H1 (cell line): ENCODE measurements around the gene TCF21. TPM values are rescaled to one million over a fixed set of nuclear protein-coding genes. Genes with fewer than 3 reads are reported as not detected.

Source experiments
- CTCF ChIA-PET: fragments of 300-600 bp; sonication (Branson Sonifier 250); formaldehyde crosslinking; loops from one replicate; lab custom pipeline; 2021; ENCODE audit not compliant: partially characterized antibody; lab: Charles Lee
- POLR2A ChIA-PET: fragments of 300-600 bp; sonication (Branson Sonifier 250); formaldehyde crosslinking; loops from one replicate; lab custom pipeline; 2021; ENCODE audit warnings: inconsistent platforms; ENCODE audit not compliant: partially characterized antibody; lab: Charles Lee
- DNase-seq, 2 experiments: peaks; one replicate each; pipeline versions ENCODE4 v3.0.0 to v3.0.0-alpha.2; 2010 to 2022; ENCODE audit warnings: low spot score in 2 of 2, low read depth in 1 of 2, mixed read lengths in 1 of 2
- FAIRE-seq: peaks from 2 replicates; lab custom pipeline; 2011; peaks lifted over from hg19 to GRCh38; lab: Jason Lieb, UNC
- H2AFZ ChIP-seq: 2 replicates; pipeline ENCODE4 v1.8.1; 2012; ENCODE audit warnings: low read length, inconsistent platforms
- H2AK5ac ChIP-seq: 2 replicates; pipeline ENCODE4 v1.6.1; 2013; ENCODE audit warnings: low read depth, low read length
- H2BK120ac ChIP-seq: replicated peaks from 2 replicates; pipeline ENCODE3; 2013; ENCODE audit warnings: low read depth, low read length, inconsistent platforms
- H2BK12ac ChIP-seq: 2 replicates; pipeline ENCODE4 v1.6.1; 2013; ENCODE audit warnings: low read depth, low read length
- H2BK15ac ChIP-seq: 2 replicates; pipeline ENCODE4 v1.6.1; 2013; ENCODE audit warnings: low read length
- H2BK20ac ChIP-seq: 2 replicates; pipeline ENCODE4 v1.6.1; 2013; ENCODE audit warnings: low read length
- H2BK5ac ChIP-seq: 2 replicates; pipeline ENCODE4 v1.6.1; 2013; ENCODE audit warnings: low read depth, low read length
- H3K14ac ChIP-seq: 2 replicates; pipeline ENCODE4 v1.6.1; 2013; ENCODE audit warnings: inconsistent platforms; ENCODE audit not compliant: insufficient read length
- H3K18ac ChIP-seq: 2 replicates; pipeline ENCODE4 v1.6.1; 2013; ENCODE audit warnings: low read length; ENCODE audit errors: extremely low read depth
- H3K23ac ChIP-seq: 2 replicates; pipeline ENCODE4 v1.6.1; 2013; ENCODE audit warnings: inconsistent platforms; ENCODE audit not compliant: insufficient read length
- H3K23me2 ChIP-seq: 2 replicates; pipeline ENCODE4 v1.6.1; 2013; ENCODE audit warnings: low read depth, low read length
- H3K27ac ChIP-seq: 2 replicates; pipeline ENCODE4 v1.6.1; 2011; ENCODE audit warnings: low read depth, low read length, inconsistent platforms
- H3K27me3 ChIP-seq, 4 experiments: replicated peaks in 1 of 4; 1 replicate in 1 of 4; 2 replicates in 3 of 4; pipeline versions ENCODE4 v1.6.1 to v1.8.1; 2011 to 2013; ENCODE audit warnings: low read length in 3 of 4, mild to moderate bottlenecking in 3 of 4, inconsistent platforms in 2 of 4, mixed read lengths in 2 of 4, moderate library complexity in 1 of 4; ENCODE audit not compliant: control insufficient read depth in 3 of 4, insufficient read depth in 3 of 4; ENCODE audit errors: extremely low read depth in 1 of 4
- H3K36me3 ChIP-seq, 4 experiments: 2 replicates each; pipeline versions ENCODE4 v1.6.1 to v1.8.1; 2011 to 2013; ENCODE audit warnings: mild to moderate bottlenecking in 4 of 4, low read length in 3 of 4, moderate library complexity in 2 of 4, control low read depth in 1 of 4, inconsistent platforms in 1 of 4; ENCODE audit not compliant: insufficient read depth in 4 of 4, control insufficient read depth in 2 of 4
- H3K4ac ChIP-seq: replicated peaks from 2 replicates; pipeline ENCODE3; 2013; ENCODE audit warnings: low read length, low read depth, mixed read lengths, inconsistent platforms; ENCODE audit not compliant: insufficient read length
- H3K4me1 ChIP-seq, 4 experiments: replicated peaks in 1 of 4; 1 replicate in 1 of 4; 2 replicates in 3 of 4; pipeline versions ENCODE4 v1.6.1 to v1.8.1; 2011 to 2013; ENCODE audit warnings: low read length in 3 of 4, inconsistent platforms in 2 of 4, mixed read lengths in 1 of 4; ENCODE audit not compliant: insufficient read depth in 4 of 4, control insufficient read depth in 3 of 4
- H3K4me2 ChIP-seq, 2 experiments: 2 replicates each; pipeline versions ENCODE4 v1.6.1 to v1.8.1; 2011 to 2013; ENCODE audit warnings: low read depth in 2 of 2, low read length in 2 of 2, control low read depth in 1 of 2, inconsistent platforms in 1 of 2, mild to moderate bottlenecking in 1 of 2; ENCODE audit not compliant: insufficient read depth in 1 of 2
- H3K4me3 ChIP-seq, 4 experiments: fragments of 200-600, 300-600 bp in 1 of 4; sonication (generic), shearing (Covaris generic), sonication (Bioruptor Twin) in 1 of 4; 2 replicates each; pipeline versions ENCODE4 v1.5.1 to v1.8.1; 2011 to 2016; ENCODE audit warnings: low read length in 4 of 4, low read depth in 3 of 4, control low read depth in 2 of 4, inconsistent platforms in 2 of 4, mild to moderate bottlenecking in 2 of 4, mixed read lengths in 1 of 4, moderate library complexity in 1 of 4; ENCODE audit not compliant: insufficient read depth in 2 of 4; ENCODE audit errors: extremely low read depth in 1 of 4
- H3K56ac ChIP-seq: replicated peaks from 2 replicates; pipeline ENCODE3; 2013; ENCODE audit warnings: low read depth, mild to moderate bottlenecking, mixed read lengths, low read length, inconsistent platforms; ENCODE audit not compliant: insufficient read length
- H3K79me1 ChIP-seq: 2 replicates; pipeline ENCODE4 v1.6.1; 2013; ENCODE audit warnings: low read depth, low read length, control low read depth
- H3K79me2 ChIP-seq, 2 experiments: 2 replicates each; pipeline versions ENCODE4 v1.6.1 to v1.8.1; 2012 to 2013; ENCODE audit warnings: low read length in 2 of 2, mild to moderate bottlenecking in 2 of 2, inconsistent platforms in 1 of 2; ENCODE audit not compliant: insufficient read depth in 2 of 2, control insufficient read depth in 1 of 2
- H3K9ac ChIP-seq, 4 experiments: replicated peaks in 1 of 4; 1 replicate in 1 of 4; 2 replicates in 3 of 4; pipeline versions ENCODE4 v1.6.1 to v1.8.1; 2011 to 2013; ENCODE audit warnings: low read depth in 3 of 4, low read length in 3 of 4, control low read depth in 2 of 4, mild to moderate bottlenecking in 2 of 4, moderate library complexity in 2 of 4, inconsistent platforms in 1 of 4; ENCODE audit errors: extremely low read depth in 1 of 4
- H3K9me3 ChIP-seq, 2 experiments: 2 replicates each; pipeline versions ENCODE4 v1.6.1 to v1.8.1; 2012 to 2013; ENCODE audit warnings: mild to moderate bottlenecking in 2 of 2, moderate library complexity in 2 of 2, control low read depth in 1 of 2, inconsistent platforms in 1 of 2, low read depth in 1 of 2, low read length in 1 of 2, mixed read lengths in 1 of 2; ENCODE audit not compliant: insufficient read depth in 2 of 2
- H4K20me1 ChIP-seq, 2 experiments: replicated peaks in 1 of 2; 2 replicates each; pipeline versions ENCODE3 to v1.8.1; 2011 to 2013; ENCODE audit warnings: inconsistent platforms in 2 of 2, low read length in 2 of 2, mild to moderate bottlenecking in 1 of 2; ENCODE audit not compliant: insufficient read depth in 2 of 2, control insufficient read depth in 1 of 2
- H4K5ac ChIP-seq: 2 replicates; pipeline ENCODE4 v1.6.1; 2013; ENCODE audit warnings: low read length, low read depth, mixed read lengths, inconsistent platforms; ENCODE audit not compliant: insufficient read length
- H4K8ac ChIP-seq: 2 replicates; pipeline ENCODE4 v1.8.0; 2013; ENCODE audit warnings: mild to moderate bottlenecking, moderate library complexity, low read length, inconsistent platforms; ENCODE audit not compliant: insufficient read depth; ENCODE audit errors: extremely low read depth
- H4K91ac ChIP-seq: replicated peaks from 2 replicates; pipeline ENCODE3; 2013; ENCODE audit warnings: low read length, mixed read lengths, inconsistent platforms; ENCODE audit not compliant: insufficient read length
- CBX8 ChIP-seq: fragments of 300-800, 300-1000 bp; sonication (generic); IDR thresholded peaks from 2 replicates; pipeline ENCODE4 v1.7.1; 2016; ENCODE audit warnings: low read depth, low read length, borderline replicate concordance
- CTBP2 ChIP-seq: IDR thresholded peaks from 2 replicates; pipeline ENCODE4 v1.7.0; 2011; ENCODE audit warnings: borderline replicate concordance, mild to moderate bottlenecking, moderate library complexity, mixed read lengths, low read length; ENCODE audit not compliant: insufficient read depth, insufficient read length
- POLR2A ChIP-seq, 2 experiments: IDR thresholded peaks; 1 replicate in 1 of 2; 2 replicates in 1 of 2; pipeline ENCODE4 v1.6.1; 2011; ENCODE audit warnings: low read depth in 2 of 2, low read length in 2 of 2, mild to moderate bottlenecking in 2 of 2; ENCODE audit errors: control extremely low read depth in 1 of 2
- POU5F1 ChIP-seq: IDR thresholded peaks from 2 replicates; pipeline ENCODE4 v1.6.1; 2011; ENCODE audit warnings: low read depth, mild to moderate bottlenecking, low read length, moderate library complexity
- RBBP5 ChIP-seq: IDR thresholded peaks from 2 replicates; pipeline ENCODE4 v1.7.1; 2012; ENCODE audit warnings: low read depth, mild to moderate bottlenecking, inconsistent platforms, low read length, moderate library complexity, borderline replicate concordance
- SIX5 ChIP-seq: IDR thresholded peaks from 2 replicates; pipeline ENCODE4 v1.6.1; 2011; ENCODE audit warnings: mild to moderate bottlenecking, low read depth, low read length
- SP2 ChIP-seq: IDR thresholded peaks from 2 replicates; pipeline ENCODE4 v1.6.1; 2012; ENCODE audit warnings: mild to moderate bottlenecking, low read length, inconsistent platforms
- TBP ChIP-seq: IDR thresholded peaks from 2 replicates; pipeline ENCODE4 v1.6.1; 2011; ENCODE audit warnings: low read depth, low read length, improper control_type of control experiment
- WGBS, 2 experiments: shearing (Covaris generic) in 1 of 2; methylation state at CpG; one replicate each; pipeline versions ENCODE4 v1.1.6 to v1.1.7; 2013 to 2015; ENCODE audit warnings: low lambda C conversion rate in 2 of 2, mixed read lengths in 2 of 2, inconsistent platforms in 1 of 2, low coverage in 1 of 2, missing lambda C conversion rate in 1 of 2; ENCODE audit not compliant: insufficient replicate concordance in 2 of 2, insufficient coverage in 1 of 2, insufficient read length in 1 of 2; ENCODE audit errors: extremely low coverage in 1 of 2, missing lambda C conversion rate in 1 of 2; 5-methylcytosine and 5-hydroxymethylcytosine counted together
- polyA plus RNA-seq, 7 experiments: library from polyadenylated mRNA; depleted of rRNA in 3 of 7; stranded (reverse) in 5 of 7; unstranded in 2 of 7; fragments of >200 nt in 5 of 7; fragments of 200-250 nt in 2 of 7; gene quantifications; 1 replicate in 5 of 7; 2 replicates in 1 of 7; 4 replicates in 1 of 7; pipeline versions ENCODE4 v1.2.1 to v1.2.3, GENCODE V29; 2011 to 2013; ENCODE audit warnings: missing spikeins in 2 of 7, mixed read lengths in 2 of 7
- total RNA-seq: library from RNA; stranded (reverse); fragmentation: NEBNext Ultra II Directional; extraction: Animal tissue kit (Norgen Biotek cat#: 25700); gene quantifications from 2 replicates; pipeline ENCODE4 v1.2.1, GENCODE V29; 2021
- TF ChIP-seq, protein P1 (sequence below): IDR thresholded peaks from 2 replicates; pipeline ENCODE4 v1.6.1; 2011; ENCODE audit warnings: low read depth, mild to moderate bottlenecking, low read length; ENCODE audit not compliant: insufficient read depth
- TF ChIP-seq, protein P2 (sequence below): IDR thresholded peaks from 2 replicates; pipeline ENCODE4 v1.6.1; 2012; ENCODE audit warnings: inconsistent platforms
- TF ChIP-seq, protein P3 (sequence below): IDR thresholded peaks from 2 replicates; pipeline ENCODE4 v1.6.1; 2011; ENCODE audit warnings: low read length, improper control_type of control experiment

TCF21 gene
- total and polyA plus RNA-seq, 2 of the 8 experiments (the other 6 are each of a cell fraction or from before 2014, with no cell fraction given): 0.05 to 0.09 TPM

DNA sequence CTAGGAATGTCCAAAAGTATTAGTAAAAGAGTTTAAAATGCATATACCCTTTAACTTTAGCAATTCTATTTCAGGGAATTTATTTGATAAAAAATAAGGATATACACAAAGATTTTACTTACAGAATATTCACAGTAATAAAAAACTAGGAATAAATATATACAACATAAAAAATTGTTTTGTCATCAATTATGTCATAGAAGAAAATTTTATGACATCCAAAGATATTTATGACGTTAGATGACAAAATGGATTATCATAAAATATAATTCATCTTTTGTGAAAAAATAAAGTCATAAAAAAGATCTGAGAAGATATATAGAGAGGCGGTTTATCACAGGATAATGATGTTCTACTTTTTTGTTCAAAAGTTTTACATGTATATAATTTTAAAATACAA, 32.0 kb upstream of the TCF21 start:
- TF ChIP-seq, protein P1, sequence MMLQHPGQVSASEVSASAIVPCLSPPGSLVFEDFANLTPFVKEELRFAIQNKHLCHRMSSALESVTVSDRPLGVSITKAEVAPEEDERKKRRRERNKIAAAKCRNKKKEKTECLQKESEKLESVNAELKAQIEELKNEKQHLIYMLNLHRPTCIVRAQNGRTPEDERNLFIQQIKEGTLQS: no peak
- TF ChIP-seq CBX8: no peak
- no peak for TF ChIP-seq POLR2A (IDR thresholded peaks at IDR 0.05; ENCODE audit: control extremely low read depth in 1 of 2, low read depth in 2 of 2, low read length in 2 of 2)
- no peak for TF ChIP-seq SP2
- no peak for TF ChIP-seq TBP
- TF ChIP-seq CTBP2: no peak
- TF ChIP-seq POU5F1: no peak
- TF ChIP-seq, protein P2, sequence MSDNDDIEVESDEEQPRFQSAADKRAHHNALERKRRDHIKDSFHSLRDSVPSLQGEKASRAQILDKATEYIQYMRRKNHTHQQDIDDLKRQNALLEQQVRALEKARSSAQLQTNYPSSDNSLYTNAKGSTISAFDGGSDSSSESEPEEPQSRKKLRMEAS: no peak
- TF ChIP-seq, protein P3, sequence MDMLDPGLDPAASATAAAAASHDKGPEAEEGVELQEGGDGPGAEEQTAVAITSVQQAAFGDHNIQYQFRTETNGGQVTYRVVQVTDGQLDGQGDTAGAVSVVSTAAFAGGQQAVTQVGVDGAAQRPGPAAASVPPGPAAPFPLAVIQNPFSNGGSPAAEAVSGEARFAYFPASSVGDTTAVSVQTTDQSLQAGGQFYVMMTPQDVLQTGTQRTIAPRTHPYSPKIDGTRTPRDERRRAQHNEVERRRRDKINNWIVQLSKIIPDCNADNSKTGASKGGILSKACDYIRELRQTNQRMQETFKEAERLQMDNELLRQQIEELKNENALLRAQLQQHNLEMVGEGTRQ: no peak
- no peak for TF ChIP-seq RBBP5
- no peak for TF ChIP-seq SIX5
- no peak for DNase-seq
- Histone ChIP-seq H2AFZ (no peak overlapping the region), H3K56ac (no peak overlapping the region), H2BK120ac (no peak overlapping the region), H3K23me2 (peaks cover 9% of the 10 kb centered on the region), H3K4me3 (no peak overlapping the region), H2BK5ac (no peak overlapping the region), H3K4ac (no peak overlapping the region), H3K14ac (no peak overlapping the region), H4K8ac (no peak overlapping the region), H3K27ac (no peak overlapping the region), H3K4me1 (peaks cover 0 to 9% (median 2%) of the 10 kb centered on the region in 4 experiments; a peak in 4 of 7 replicates), H3K27me3 (peaks cover 2 to 34% (median 23%) of the 10 kb centered on the region in 4 experiments), H2BK20ac (no peak overlapping the region), H3K36me3 (no peaks in the 10 kb centered on the region), H4K91ac (no peak overlapping the region), H3K9me3 (no peaks in the 10 kb centered on the region), H2BK12ac (no peak overlapping the region), H3K4me2 (no peak overlapping the region; a peak in 1 of 4 replicates), H4K20me1 (no peaks in the 10 kb centered on the region), H4K5ac (no peak overlapping the region), H3K79me1 (no peaks in the 10 kb centered on the region), H2AK5ac (no peak overlapping the region), H3K23ac (no peak overlapping the region), H3K9ac (no peak overlapping the region), H3K18ac (no peak overlapping the region), H3K79me2 (no peaks in the 10 kb centered on the region), H2BK15ac (no peak overlapping the region)
- ChIA-PET CTCF (interaction anchor here (1.1 to 1.5 kb wide), 2 partner anchors 15 to 19 kb away, joined by 3 to 5 read pairs; no protein-coding TSS in a partner anchor), POLR2A (no interaction called here)
- WGBS, 2 experiments: 85% methylated on average over 2 of the region's 2 CpGs; no CpG with 5 or more reads in 1 of the 2 experiments
- FAIRE-seq: no peak
